ENCODE measurements around the gene SLC16A4. TPM values are rescaled to one million over a fixed set of nuclear protein-coding genes. Genes with fewer than 3 reads are reported as not detected.
A peak's percentile ranks its signal among the peaks of the same experiment; 100 is the strongest.
"Not testable (repeated sequence)": the region's sequence is repeated elsewhere in the genome, so short reads cannot be mapped to it uniquely, and the experiment has no call there.

Gene SLC16A4
- polyA plus RNA-seq (ENCODE audit: insufficient read length in 3 of 3): 100 to 1,000 TPM in 2 of 3 donors, 10 to 100 TPM in 1; 84.0 to 108 (median 101) TPM

DNA sequence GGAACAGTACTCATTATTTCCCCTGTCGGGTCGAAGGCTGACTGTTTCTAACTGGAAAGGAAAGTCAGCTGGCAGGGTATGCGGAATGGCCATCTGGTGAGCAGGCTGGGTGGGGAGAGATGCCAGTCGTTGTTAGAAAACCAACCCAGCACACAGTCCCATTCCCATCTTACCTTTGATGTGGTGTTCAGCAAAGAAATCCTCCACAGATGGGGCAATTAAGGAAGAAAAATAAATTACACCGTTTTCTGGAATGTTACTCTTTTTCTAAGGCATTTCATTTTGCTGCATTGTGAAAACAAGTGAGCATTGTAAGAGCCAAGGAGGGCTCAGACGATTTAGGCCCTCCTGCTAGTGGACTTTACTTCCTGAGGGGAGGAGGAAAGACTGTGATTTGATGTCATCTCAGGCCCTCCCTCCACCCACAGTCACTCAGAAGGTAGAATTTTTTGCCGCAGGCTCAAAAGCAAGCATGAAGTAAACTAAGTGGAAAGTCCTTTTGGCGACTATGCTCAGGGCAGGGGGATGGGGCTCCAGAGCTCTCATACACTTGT lies at the start of gene SLC16A4:
Gene SLC16A4, minus strand, starts transcription at position 335 of the 554 bp plus-strand sequence. CDS start 1,703 bp downstream, outside the sequence.
- DNase-seq (ENCODE audit: low read depth in 3 of 3, low spot score in 2 of 3): no peak

DNA sequence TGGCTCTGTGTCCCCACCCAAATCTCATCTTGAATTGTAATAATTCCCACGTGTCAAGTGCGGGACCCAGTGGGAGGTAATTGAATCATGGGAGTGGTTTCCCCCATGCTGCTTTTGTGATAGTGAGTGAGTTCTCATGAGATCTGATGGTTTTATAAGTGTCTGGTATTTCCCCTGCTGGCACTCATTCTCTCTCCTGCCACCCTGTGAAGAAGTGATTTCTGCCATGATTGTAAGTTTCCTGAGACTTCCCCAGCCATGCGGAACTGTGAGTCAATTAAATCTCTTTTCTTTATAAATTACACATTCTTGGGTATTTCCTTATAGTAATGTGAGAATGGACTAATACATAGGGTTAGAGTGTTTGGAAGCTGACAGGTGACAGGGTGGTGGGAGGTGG lies 49.0 kb upstream of the SLC16A4 start:
- not testable (repeated sequence) for DNase-seq (ENCODE audit: low read depth in 3 of 3, low spot score in 2 of 3)

DNA sequence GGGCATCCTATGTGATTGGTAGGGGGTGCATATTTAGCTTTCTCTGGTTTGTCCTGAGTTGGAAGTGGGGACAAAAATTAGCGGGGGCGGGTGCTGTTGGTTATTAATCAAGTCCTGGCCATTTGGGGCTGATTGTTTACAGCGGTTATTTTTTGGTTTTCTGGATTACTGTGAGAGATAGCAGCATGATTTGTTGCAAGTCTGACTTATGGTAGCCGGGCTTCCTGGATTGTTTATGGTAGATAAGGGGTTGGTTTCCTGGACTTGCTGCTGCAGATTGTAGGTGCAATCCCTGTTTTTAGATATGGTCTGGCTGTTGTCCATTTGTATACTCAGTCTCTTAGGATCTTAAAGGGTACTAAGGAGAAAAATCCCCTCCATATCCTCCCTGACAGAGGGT lies 48.1 kb upstream of the SLC16A4 start:
- no peak for DNase-seq (ENCODE audit: low read depth in 3 of 3, low spot score in 2 of 3)

DNA sequence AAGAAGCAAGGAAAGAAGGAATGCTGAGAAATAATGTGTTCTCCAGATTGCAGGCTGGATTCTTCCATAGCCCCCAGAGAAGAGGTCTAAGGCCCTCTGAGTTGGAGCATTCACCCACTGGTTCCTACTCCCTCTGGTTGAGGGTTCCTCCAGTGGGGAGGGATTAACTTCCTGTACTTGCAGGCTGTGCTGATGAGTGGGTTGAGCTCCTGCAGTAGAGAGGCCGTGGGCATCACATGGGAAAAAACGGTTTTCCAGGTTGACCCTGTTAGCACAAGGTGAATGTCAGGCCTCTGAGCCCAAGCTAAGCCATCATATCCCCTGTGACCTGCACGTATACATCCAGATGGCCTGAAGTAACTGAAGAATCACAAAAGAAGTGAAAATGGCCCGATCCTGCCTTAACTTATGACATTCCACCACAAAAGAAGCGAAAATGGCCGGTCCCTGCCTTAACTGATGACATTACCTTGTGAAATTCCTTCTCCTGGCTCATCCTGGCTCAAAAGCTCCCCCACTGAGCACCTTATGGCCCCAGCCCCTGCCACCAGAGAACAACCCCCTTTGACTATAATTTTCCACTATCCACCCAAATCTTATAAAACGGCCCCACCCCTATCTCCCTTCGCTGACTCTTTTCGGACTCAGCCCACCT lies 46.9 kb upstream of the SLC16A4 start:
- DNase-seq (ENCODE audit: low read depth in 3 of 3, low spot score in 2 of 3): not testable (repeated sequence)

DNA sequence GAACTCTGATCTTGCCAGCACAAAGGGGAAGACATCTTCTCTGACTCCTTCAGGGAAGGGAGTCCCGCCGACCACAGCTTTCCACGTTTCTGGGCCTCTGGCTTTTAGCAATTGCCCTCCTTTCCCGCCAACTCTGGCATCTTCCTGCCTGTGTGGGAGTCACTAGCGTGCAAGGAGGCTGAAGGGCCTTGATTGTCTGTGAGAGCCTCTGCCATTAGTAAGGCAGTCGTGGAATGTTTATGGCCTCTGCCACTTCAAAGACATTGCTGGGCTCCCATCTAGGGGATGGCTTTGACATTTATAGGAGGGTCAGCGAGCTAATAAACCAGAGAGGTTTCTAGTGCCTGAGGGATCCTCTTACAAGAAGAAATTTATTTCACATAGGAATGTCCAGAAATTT lies 45.8 kb upstream of the SLC16A4 start:
- peak; percentile 23 to 31 (median 30) for DNase-seq (ENCODE audit: low read depth in 3 of 3, low spot score in 2 of 3)

DNA sequence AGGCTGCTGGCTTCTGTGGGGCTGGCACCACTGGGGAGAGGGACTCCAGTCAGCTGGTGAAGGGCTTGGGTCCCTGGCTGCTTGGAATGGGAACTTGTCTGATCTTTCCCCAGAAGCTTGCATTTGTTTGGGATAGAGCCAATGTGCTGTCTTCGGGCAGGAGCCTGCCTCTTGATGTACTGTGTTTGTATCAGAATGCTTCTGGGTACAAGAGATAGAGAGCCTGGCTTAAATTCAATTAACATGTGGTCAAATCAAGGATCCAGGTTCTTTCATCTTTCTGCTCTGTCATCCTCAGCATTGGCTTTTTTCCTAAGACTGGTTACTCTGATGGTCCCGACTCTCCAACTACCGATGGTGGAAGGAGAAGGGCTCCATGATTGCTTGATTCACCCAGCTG lies 44.1 kb upstream of the SLC16A4 start:
- no peak for DNase-seq (ENCODE audit: low read depth in 3 of 3, low spot score in 2 of 3)

DNA sequence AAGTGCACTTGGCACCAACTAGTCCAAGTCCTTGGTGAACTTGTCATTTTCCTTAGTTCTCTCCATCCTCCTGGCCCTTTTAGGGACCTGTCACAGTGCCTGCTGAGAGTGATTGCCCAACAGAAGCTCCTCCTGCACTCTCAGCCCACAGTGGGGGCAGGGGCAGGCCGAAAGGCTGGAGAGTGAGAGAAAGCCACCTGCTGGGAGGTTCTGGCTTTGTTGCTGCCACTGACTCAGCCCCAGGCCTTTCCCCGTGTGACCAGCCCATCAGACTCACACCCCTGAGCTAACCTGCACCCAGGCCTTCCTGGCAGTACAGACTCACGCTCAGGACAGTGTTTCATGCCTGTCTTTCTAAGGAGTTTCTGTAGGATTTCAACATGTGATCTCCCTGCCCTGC lies 43.0 kb upstream of the SLC16A4 start:
- no peak for DNase-seq (ENCODE audit: low read depth in 3 of 3, low spot score in 2 of 3)

DNA sequence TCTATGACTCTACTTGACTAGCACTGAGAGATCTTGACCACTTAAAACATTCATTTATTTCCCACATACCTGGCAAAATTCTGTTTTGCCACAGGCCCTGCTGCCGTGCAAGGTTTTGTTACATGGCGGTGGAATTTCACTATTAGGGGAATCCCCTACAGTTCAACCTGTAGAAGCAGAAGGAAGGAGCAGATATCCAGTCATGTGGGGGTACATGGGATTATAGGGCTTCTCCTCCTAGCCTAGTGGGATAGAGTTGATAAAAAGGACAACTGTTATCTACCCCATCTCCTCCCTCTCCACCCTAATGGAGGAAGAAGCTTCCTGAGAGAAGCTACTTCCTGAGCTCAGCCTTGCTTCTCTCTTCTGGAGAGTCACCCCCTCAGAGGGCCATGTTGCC lies 42.4 kb upstream of the SLC16A4 start:
- no peak for DNase-seq (ENCODE audit: low read depth in 3 of 3, low spot score in 2 of 3)

DNA sequence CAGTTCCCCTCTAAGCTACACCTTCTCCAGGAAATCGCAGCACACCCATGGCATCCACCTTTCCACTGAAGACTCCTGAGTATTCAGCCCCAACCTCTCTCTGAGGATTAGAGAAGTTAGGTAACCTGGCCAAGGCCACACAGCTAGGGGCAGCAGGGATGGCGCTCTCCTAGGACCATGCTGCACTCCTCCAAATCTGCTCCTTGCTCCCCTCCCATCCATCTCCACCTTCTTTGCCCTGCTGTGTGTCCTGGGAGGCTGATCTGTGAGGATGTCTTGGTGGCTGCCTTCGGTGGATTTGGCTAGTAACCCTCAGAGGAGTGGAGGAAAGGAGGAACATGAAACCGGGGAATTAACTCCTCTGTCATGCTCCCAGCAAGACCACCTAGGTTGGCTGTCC lies 40.1 kb upstream of the SLC16A4 start:
- no peak for DNase-seq (ENCODE audit: low read depth in 3 of 3, low spot score in 2 of 3)

DNA sequence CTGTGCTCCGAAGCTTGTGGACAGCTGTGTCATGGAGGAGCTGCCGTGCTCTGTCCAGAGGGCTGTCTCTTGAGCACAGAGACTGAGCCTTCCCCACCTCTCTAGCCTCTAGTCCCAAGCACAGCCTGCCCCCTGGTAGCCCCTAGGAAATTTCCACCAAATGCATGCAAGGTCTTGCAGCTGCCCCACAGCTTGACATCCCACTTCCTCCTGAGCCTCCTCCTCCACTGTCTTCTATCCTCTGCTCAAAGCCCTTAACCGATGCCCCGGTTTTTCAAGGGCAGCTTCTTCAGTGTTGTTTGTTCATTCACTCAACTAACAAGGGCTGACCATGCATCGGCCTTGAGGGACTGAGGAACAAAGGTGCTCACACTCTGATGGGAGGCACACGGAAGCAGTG lies 39.5 kb upstream of the SLC16A4 start:
- DNase-seq (ENCODE audit: low read depth in 3 of 3, low spot score in 2 of 3): no peak

DNA sequence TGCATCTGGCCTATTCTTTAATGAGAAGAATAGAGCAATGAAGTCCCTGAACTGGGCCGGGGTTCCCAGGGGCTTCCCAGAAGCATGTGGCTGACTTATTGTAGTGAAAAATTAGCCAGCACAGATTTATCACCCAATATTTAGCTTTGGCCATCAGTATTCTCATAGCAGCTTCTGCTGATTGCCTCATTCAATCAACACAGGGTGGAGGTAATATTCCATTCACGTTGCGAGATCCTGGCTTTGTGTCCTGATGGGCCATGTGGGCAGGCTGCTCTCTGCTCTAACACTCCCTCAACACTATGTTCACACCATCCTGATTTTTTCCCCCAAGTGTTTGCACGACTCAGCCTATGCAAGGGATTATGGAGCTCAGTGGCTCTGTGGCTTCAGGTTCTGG lies 38.1 kb upstream of the SLC16A4 start:
- no peak for DNase-seq (ENCODE audit: low read depth in 3 of 3, low spot score in 2 of 3)

DNA sequence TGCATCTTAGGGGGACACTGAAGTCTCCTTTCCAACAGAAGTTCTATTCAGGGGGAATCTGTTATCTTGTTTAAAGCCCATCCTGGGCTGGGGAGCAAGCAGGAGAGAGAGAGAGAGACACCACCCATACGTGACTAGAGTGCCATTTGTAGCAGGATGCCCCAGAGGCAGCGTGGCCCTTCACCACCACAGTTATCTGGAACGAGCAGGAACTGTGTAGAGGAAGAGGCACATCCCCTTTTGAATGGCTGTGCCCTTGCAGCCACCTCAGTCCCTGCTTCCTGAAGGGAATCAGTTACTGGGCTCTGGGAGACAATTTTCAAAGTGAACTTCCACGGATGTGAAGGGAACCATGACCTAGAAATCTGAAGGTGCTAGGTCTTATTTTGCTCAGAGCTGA lies 36.0 kb upstream of the SLC16A4 start:
- DNase-seq (ENCODE audit: low read depth in 3 of 3, low spot score in 2 of 3): no peak

DNA sequence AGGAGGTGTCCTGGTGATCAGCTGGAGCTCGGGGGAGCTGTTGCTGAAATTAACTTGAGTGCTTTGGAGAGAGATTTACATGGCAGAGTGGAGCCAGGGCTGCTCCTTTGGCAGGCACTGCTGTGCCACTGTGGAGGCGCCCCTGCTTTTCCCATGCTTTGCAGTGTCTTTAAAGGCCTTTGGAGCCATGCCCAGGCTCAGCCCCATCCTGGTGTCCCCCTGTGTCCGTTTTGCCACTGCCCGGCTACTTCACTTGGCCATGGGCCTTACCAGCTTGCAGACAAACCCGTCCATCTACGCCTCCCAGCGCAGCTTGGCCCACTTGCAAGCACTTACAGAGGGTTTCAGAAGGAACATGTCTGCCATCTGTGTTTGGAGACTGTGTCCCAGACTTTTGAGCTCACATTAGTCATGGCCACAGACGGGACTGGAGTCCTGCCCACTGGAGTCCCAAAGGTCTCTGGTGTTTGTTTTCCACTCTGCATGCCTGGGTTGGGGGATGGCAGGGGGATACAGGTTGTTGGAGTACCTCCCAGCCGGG lies 34.9 kb upstream of the SLC16A4 start:
- no peak for DNase-seq (ENCODE audit: low read depth in 3 of 3, low spot score in 2 of 3)

DNA sequence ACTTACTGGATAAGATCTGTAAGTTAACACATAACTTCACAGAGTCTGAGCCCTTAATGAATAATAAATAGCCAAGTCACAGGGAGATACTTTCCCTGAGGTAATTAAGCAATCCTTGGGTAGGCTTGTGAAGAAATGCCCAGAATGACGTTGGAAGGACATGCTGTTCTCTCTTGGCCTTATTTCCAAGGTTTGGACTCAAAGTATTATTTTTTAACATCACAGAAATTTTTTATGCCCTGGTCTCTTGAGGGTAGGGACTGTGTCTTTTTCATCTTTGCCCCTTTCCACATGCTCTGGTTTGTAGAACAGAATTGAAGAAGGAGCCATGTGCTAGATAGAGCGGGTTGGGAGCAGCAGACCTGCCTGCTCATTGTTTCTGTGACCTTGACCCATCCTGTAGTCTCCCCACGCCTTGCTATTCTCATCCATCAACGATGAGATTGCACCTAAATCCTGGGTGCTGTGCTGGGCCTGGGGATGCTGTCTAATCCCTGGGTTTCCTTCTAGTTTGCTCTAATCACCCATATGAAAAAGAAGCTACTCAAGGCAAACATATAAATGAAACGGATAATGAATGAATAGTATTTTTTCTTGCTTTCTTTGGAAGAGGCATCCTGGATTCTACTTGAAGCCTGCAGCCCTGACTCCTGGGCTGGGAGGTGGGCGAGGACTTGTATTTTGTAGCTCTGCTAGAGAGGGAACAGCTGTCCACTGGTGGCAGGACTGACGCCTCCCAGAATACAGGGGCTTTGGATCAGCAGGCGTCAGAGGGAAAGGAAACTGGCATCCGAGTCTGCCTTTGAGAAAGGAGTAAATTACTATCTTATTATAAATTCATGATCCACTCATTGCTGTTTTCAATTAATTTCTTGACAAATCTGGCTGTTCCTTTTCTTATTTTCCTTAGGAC lies 34.1 kb upstream of the SLC16A4 start:
- DNase-seq (ENCODE audit: low read depth in 3 of 3, low spot score in 2 of 3): no peak

DNA sequence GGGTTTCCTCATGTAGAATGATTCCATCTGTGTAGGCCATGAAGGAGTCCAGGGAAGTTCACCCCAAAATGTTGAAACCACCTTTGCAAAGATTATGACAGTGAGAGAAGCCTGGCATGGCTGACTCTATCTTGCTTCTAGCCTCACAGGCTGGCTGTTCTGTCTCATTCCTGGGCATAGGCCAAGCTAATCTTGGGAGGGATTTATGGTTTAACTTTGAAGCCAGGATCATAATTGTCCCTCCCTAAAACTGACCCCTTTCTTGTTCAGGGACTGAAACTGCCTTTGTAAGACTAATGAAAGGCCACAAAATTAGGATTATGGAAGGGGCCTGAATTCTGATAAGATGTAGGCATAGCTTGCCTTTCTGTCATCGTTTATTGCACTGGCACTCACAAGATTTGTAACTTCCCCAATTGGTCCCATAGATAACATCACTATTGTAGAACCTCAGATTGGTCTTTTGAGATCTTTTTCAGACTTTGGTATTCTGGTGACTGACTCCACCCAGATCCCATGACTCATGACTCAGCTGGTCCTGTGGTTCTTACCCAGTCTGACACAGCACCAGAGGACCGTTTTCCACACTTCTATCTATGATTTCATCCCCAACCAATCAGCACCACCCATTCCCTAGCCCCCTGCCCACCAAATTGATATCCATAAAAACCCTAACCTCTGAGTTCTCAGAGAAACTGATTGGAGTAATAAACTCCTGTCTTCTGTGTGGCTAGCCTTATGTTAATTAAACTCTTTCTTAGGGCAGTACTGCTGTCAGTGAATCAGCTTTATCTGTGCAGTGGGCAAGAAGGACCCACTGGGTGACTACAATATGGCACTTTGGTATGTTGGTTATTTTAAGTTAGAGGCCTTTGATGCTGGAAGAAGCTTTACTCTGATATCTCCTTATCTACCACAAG lies 30.3 kb upstream of the SLC16A4 start:
- no peak for DNase-seq (ENCODE audit: low read depth in 3 of 3, low spot score in 2 of 3)

DNA sequence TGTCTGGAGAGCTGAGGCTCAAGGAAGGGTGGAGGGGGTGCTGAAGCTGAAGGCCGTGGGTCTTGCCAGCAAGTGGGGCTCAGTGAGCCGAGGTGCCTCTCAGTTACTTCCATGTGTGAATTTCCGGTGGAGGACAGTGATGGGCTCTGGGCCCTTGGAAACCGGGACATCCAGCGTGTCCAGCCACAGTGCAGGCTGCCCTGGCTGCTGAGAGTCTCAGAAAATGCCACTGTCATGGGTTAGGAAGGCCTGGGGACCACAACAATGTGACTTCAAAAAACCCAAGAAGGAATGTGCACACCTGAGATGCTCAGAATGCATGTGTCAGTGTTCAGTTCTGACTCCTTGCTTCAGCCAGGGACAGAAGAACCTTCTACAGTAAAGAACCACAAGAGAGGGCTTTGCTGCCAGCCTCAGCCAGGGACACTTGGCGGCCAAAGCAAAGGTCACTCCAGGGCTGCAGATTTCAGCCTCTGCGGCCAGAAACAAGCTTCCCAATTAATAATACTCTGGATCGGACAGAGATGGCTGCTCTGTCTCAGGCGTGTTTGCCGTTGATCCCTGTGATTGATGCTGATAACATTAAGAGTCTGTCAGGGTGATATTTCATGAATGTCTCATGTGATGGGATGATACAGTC lies 29.3 kb upstream of the SLC16A4 start:
- DNase-seq (ENCODE audit: low read depth in 3 of 3, low spot score in 2 of 3): no peak

DNA sequence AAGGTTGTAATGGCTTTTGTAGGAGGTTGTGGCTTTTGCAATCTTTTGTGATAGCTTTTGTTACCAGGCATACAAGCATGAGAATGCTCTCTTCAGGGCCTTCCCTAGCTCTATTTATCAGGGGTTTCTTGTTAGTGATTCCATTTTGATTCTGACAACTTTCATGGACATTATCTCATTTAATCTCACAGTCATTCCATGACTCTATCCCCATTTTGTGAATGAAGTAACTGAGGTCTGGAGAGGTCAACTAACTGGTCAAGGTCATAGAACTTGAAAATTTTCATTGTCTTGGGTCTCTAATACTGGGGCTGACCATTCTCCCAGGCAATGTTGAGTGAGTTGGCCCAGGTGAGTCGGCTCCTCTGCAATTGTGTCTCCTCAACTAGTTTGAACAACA lies 27.9 kb upstream of the SLC16A4 start:
- no peak for DNase-seq (ENCODE audit: low read depth in 3 of 3, low spot score in 2 of 3)

DNA sequence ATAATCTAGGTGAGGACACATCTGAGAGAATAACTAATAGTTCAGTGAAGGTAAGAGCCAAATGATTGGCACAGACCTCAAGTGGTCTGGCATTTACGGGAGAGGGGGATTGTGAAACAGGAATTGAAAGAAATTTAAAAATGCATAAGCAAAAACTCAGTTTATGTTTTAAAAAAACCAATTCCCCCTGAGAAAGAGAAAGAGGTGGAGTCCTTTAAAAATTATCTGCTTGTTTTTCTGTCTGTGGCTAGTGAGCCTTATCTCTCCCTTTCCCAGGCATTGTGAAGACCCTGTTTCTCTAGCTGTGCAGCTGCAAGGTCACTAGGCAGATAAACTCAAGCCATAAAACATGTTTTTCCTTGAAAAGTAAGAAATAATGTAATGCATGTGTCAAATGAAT lies 22.2 kb upstream of the SLC16A4 start:
- not testable (repeated sequence) for DNase-seq (ENCODE audit: low read depth in 3 of 3, low spot score in 2 of 3)

DNA sequence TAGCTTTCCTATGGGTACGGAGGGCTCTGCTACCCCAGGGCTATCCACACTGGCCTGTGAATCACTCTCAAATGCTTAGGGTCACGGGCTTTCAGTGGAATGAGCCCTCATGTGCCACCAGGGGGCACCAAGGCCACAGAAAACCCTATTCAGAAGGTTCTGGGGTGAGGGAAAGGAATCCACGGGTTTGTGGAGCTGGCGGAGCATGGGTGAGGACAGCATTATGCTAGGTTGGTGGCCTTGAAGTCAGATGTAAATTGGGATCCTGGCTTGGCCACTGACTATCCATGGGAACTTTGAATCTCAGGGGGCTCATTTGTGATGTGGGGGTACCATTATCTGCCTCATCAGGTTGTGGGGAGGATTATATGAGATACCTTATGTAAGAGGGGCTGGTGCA lies 21.8 kb upstream of the SLC16A4 start:
- DNase-seq (ENCODE audit: low read depth in 3 of 3, low spot score in 2 of 3): peak in 1 of 3 donors; percentile 35
